Measurements from ENCODE around the gene LAMC3.

The LAMC3 gene

DNA sequence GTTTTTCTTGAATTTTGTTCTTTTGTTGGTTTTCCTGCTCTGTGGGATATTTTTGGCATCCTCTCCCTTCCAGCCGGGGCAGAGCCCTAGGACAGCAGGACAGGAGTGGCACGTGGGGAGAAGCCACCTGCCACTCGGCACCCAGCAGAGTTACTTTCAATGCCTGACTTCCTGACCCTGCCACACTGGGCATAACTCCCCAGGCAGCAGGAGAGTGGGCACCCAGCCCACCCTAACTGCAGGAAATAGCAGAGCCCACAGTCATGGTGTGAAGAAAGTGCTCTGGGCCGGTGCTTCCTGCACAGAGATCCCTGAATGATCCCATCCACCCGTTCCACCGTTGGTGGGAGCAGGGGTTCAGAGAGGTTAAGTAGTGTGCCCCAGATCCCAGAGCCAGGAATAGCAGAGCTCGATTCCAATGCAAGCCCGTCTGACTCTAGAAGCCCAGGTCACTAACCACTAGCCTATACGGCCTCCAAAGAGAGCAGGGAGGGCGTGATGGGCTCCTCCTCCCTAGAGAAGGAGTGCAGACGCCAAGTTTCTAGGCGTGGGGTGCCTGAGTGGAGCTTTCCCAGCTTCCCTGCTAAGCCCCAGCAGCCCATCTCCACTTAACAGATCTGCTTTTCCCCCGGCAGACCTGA, 108.3 kb downstream of the LAMC3 start:
- DNase-seq (ENCODE audit: low read depth) = no peak

DNA sequence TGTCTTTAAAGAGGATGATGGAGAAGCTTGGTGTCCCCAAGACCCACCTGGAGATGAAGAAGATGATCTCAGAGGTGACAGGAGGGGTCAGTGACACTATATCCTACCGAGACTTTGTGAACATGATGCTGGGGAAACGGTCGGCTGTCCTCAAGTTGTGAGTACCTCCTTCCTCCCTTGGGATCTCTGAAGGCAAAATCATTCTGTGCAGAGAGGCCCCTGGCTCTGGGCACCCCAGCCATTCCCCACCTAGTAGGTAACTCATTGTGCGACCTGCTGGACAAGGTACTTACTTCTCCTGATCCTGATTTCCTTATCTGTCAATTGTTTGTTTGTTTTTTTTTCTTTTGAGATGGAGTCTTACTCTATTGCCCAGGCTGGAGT, 108.8 kb downstream of the LAMC3 start:
- no peak for DNase-seq (ENCODE audit: low read depth)

DNA sequence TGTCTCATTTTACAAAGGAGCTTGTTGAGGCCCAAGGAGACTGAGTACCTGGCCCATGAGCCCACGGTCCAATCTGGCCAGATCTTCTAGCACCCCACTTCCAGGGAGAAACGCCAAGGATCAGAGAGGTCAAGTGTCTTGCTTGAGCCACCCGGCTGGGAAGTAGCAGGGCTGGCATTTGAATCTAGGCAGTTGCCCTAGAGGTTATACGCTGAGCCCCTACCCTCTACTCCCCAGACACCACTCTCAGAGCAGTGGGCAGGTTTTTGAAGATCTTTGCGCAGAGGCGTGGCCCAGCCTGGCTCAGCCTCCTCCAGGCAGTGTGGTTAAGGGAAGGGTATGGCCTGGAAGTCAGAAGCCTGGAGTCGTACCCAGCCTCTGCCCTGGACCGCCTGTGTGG, 110.6 kb downstream of the LAMC3 start:
- no peak for DNase-seq (ENCODE audit: low read depth)

DNA sequence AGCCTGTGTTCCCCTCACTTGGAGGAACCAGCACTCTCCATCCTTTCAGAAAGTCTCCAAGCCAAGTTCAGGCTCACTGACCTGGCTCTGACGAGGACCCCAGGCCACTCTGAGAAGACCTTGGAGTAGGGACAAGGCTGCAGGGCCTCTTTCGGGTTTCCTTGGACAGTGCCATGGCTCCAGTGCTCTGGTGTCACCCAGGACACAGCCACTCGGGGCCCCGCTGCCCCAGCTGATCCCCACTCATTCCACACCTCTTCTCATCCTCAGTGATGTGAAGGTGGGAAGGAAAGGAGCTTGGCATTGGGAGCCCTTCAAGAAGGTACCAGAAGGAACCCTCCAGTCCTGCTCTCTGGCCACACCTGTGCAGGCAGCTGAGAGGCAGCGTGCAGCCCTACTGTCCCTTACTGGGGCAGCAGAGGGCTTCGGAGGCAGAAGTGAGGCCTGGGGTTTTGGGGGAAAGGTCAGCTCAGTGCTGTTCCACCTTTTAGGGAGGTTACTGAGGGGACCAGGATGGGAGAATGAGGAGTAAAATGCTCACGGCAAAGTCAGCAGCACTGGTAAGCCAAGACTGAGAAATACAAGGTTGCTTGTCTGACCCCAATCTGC, 111.8 kb downstream of the LAMC3 start:
- no peak for DNase-seq (ENCODE audit: low read depth)

DNA sequence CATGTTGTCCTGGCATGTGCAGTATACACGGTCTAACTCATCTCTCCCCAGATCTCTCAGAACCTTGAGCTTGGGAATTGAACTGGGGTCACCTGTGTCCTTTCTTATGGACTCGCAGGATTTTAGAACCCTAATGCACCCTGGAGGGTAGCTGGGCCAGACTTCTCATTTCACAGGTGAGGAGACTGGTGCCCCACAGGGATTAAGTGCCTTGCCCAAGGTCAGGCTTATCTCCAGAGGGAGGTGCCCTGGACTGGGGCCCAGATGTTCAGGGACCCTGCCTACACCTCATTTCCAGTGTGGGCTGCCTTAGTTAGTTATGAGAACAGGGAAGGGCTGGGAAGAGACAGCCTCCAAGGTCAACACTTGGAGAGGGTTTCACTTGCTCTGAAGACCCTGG, 112.4 kb downstream of the LAMC3 start:
- DNase-seq (ENCODE audit: low read depth) = no peak

DNA sequence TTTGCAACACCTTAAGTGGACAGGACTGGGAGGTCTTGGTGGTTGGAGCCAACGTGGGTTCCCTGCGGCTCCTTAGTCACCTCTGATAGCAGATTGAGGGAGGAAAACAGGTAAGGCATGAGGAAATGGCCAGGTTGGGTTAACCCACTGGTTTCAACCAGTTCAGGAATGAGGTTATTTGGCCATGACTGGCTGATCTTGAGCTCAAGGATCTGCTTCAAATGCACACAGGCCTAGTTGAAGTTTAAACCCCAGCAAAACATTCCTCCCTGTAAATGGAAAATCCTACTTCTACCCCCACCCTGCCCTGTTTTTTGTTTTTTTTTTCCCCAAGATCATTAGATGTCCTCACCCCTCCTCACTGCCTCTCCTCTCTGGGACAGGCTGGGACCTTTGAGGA, 113.2 kb downstream of the LAMC3 start:
- no peak for DNase-seq (ENCODE audit: low read depth)

DNA sequence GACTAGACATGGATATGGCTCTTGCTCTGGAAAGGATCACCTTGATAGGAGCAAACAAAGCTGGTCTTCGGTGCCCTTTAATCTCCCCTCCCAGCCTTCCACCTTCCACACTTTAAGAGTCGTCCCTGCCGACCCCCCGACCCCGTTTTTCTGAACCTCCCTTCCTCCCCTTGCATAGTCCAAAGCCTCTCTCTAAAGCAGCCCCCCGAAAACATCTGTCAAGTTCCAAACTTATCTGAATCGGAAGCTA, 116.0 kb downstream of the LAMC3 start:
- DNase-seq (ENCODE audit: low read depth) = no peak

DNA sequence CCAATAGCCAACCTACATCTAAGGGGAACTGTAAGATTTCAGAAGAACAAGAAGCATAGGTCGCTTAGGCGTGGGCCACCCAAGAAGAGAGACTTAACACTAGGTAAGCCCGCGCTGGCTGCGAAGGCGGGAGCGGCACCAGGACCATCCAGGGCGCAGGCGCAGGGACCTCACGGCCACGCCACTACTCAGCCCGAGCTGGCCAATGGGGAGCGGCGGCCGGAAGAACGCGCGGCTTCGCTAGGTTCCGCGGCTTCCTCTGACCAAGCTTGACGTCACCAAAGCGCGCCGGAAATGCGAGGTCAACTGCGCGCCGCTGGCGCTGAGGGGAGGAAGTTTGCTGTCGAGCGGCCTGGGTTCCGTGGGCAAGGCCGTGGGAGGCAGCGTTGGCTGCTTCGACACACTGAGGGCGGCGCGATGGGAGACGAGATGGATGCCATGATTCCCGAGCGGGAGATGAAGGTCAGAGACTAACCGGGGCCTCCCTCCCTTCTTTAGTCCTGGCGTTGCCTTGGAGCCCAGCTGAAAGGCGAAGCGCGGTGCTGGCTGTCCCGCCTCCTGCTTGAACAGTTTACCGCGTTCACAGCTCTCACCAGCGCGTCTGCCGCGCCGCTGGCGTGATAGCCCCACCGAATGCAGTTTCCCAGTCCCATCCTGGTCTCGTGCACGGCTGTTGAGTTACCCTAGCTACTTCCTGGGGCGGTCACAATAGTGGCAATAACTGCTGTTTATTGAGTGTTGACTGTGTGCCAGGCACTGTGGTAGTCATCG, 116.5 kb downstream of the LAMC3 start, which contains the start of gene NUP214:
Gene NUP214, plus strand, starts transcription at position 299 of the 771 bp plus-strand sequence. Its CDS starts 119 bp downstream, at position 418.
- DNase-seq (ENCODE audit: low read depth) = peak; percentile 100

DNA sequence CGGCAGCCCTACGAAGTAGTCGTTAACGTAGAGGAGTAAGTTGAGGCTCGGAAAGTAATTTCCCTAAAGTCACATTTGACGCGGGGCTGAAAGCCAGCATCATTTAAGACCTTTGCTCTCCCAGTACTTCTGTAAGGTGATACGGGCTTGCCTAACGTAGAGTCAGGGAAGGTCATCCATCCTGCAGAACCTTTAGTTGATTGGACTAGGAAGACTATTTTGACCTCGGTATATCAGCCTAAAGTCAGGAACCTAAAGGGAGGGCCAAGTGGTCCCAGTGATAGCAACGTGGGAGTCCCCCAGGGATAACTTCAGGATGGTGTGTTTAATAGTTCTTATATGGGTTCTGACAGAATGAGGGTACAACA, 117.1 kb downstream of the LAMC3 start:
- DNase-seq (ENCODE audit: low read depth) = no peak

DNA sequence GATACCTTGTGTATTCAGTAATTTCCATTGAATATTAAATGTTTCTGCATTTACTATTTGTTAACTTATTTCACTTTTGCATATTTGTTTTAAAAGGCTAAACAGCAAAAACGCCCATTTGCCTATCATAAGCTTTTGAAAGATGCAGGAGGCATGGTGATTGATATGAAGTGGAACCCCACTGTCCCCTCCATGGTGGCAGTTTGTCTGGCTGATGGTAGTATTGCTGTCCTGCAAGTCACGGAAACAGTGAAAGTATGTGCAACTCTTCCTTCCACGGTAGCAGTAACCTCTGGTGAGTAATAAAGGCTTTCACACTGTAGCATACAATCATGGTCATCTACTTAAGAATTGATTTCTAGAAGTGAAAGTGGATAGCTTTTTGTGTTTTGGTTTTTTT, 120.2 kb downstream of the LAMC3 start:
- DNase-seq (ENCODE audit: low read depth) = no peak

DNA sequence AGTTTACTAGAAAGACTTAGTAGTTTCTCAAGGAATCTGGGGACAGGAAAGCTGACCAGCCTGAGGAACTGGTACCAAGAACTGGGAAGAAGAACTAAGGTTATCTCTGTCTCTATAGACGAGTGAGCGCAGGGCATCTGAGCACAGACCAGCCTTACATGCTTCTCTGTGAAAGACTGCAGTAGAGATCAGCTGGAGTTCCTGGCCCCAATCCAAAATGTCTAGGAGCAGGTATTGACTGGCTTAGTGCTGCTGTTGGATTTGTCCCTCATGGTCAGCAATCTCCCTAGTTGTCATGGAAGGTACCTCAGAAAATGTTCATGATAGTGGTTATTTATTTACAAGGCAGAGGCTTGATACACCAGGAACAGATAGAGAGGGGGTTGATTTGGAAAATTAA, 129.7 kb downstream of the LAMC3 start:
- DNase-seq (ENCODE audit: low read depth) = no peak

DNA sequence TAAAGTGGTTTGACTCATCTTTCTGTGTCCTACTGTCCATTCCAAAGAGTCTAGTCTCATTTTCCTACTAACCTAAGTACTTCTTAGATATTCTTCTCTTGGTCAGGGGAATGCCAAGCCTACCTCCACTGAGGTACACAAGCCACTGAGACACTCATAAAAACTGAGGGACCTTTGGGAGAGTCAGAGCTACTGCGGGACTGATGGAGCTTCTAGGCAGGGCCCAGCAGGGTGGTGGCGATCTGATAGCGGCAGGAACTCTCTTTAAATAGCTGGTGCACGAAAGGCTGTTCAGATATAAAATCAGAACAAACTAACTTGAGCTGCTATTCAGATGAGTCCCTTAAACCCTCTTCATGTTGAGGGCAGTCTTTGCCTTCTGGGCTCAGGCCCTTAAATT, 131.1 kb downstream of the LAMC3 start:
- DNase-seq (ENCODE audit: low read depth) = no peak

DNA sequence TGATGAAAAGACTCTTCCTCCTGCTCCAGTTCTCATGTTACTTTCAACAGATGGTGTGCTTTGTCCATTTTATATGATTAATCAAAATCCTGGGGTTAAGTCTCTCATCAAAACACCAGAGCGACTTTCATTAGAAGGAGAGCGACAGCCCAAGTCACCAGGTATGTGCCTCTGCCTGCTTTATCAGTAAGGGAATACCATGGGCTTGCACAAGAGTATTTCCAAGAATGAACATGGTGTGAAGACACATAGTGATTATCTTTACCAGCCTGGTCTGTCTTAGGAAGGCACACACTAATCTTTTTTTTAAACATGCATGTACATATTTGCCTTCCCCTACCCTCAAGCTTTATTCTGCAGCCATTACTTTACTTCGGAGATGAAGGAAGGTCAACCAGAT, 131.6 kb downstream of the LAMC3 start:
- DNase-seq (ENCODE audit: low read depth) = no peak

DNA sequence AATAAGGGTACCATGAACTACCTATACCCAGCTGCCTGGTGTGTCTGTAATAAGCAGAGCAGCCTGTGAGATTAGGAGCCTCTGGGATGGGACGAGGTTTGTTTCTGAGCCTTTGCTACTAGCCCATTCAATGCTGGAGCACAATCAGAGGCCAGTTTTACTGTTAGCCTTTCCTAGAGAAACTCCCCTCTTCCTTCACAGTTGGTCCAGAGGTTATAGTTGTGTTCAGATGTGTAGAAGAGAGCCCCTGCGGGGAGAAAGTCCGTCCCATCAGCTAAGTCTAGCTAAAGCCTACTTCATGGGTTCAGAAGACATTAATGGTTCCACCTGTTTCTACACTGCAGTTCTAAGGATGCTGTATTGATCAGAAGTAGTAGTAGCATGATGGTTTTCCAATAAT, 133.2 kb downstream of the LAMC3 start:
- no peak for DNase-seq (ENCODE audit: low read depth)

Measured in stimulated activated CD8-positive, alpha-beta memory T cell treated with anti-CD3 and anti-CD28 coated beads, Interleukin-7, amount 100 ng/mL, for 24 hours (primary cell).